ENCODE results near the gene SNED1. TPM values are rescaled to one million over a fixed set of nuclear protein-coding genes. Genes with fewer than 3 reads are reported as not detected.
A peak's percentile ranks its signal among the peaks of the same experiment; 100 is the strongest.

Gene SNED1
- total RNA-seq, 1 donor from 2014 or later = 2.3 TPM

- peaks cover 14% of the 10 kb centered on the region for H3K27me3 Mint-ChIP-seq (ENCODE audit: unreplicated experiment)
- H3K4me1 Mint-ChIP-seq (ENCODE audit: unreplicated experiment) = no peaks in the 10 kb centered on the region
- H3K4me3 Mint-ChIP-seq (ENCODE audit: unreplicated experiment) = peak overlapping the region; percentile 15
- no peaks in the 10 kb centered on the region for H3K9me3 Mint-ChIP-seq (ENCODE audit: unreplicated experiment)
- H3K27ac Mint-ChIP-seq (ENCODE audit: unreplicated experiment) = no peak overlapping the region
- no peak for DNase-seq (ENCODE audit: low spot score)
- no peak for TF ChIP-seq CTCF (IDR thresholded peaks at IDR 0.05; ENCODE audit: unreplicated experiment)
- H3K36me3 Mint-ChIP-seq (ENCODE audit: low read depth, unreplicated experiment) = peaks cover 3% of the 10 kb centered on the region
Observed at GRCh38 chr2:240988146-240988545, 10.3 kb upstream of the SNED1 start.

- TF ChIP-seq CTCF (IDR thresholded peaks at IDR 0.05; ENCODE audit: unreplicated experiment) = no peak
- Mint-ChIP-seq H3K36me3 (ENCODE audit: low read depth, unreplicated experiment) (peaks cover 3% of the 10 kb centered on the region), H3K27me3 (ENCODE audit: unreplicated experiment) (peaks cover 14% of the 10 kb centered on the region), H3K27ac (ENCODE audit: unreplicated experiment) (no peak overlapping the region), H3K9me3 (ENCODE audit: unreplicated experiment) (no peaks in the 10 kb centered on the region), H3K4me3 (ENCODE audit: unreplicated experiment) (peak overlapping the region; percentile 15), H3K4me1 (ENCODE audit: unreplicated experiment) (no peaks in the 10 kb centered on the region)
- DNase-seq (ENCODE audit: low spot score) = no peak
Observed at GRCh38 chr2:240988571-240989271, 9.7 kb upstream of the SNED1 start.

GRCh38 chr2:240989451-240990265 is 8.8 kb upstream of the SNED1 start:
- peaks cover 3% of the 10 kb centered on the region for H3K36me3 Mint-ChIP-seq (ENCODE audit: low read depth, unreplicated experiment)
- no peak overlapping the region for H3K4me3 Mint-ChIP-seq (ENCODE audit: unreplicated experiment)
- no peak for TF ChIP-seq CTCF (IDR thresholded peaks at IDR 0.05; ENCODE audit: unreplicated experiment)
- no peaks in the 10 kb centered on the region for H3K4me1 Mint-ChIP-seq (ENCODE audit: unreplicated experiment)
- H3K27ac Mint-ChIP-seq (ENCODE audit: unreplicated experiment) = no peak overlapping the region
- DNase-seq (ENCODE audit: low spot score) = peak; percentile 54
- peaks cover 11% of the 10 kb centered on the region for H3K27me3 Mint-ChIP-seq (ENCODE audit: unreplicated experiment)
- no peaks in the 10 kb centered on the region for H3K9me3 Mint-ChIP-seq (ENCODE audit: unreplicated experiment)

GRCh38 chr2:240990266-240990529 is 8.2 kb upstream of the SNED1 start:
- Mint-ChIP-seq H3K9me3 (ENCODE audit: unreplicated experiment) (no peaks in the 10 kb centered on the region), H3K27ac (ENCODE audit: unreplicated experiment) (no peak overlapping the region), H3K27me3 (ENCODE audit: unreplicated experiment) (peaks cover 11% of the 10 kb centered on the region), H3K36me3 (ENCODE audit: low read depth, unreplicated experiment) (peaks cover 3% of the 10 kb centered on the region), H3K4me1 (ENCODE audit: unreplicated experiment) (no peaks in the 10 kb centered on the region), H3K4me3 (ENCODE audit: unreplicated experiment) (no peak overlapping the region)
- no peak for TF ChIP-seq CTCF (IDR thresholded peaks at IDR 0.05; ENCODE audit: unreplicated experiment)
- DNase-seq (ENCODE audit: low spot score) = no peak
